Glutamatergic neuron (in vitro differentiated cells): ENCODE data around the gene RASGRP1. TPM values are rescaled to one million over a fixed set of nuclear protein-coding genes. Genes with fewer than 3 reads are reported as not detected.

Experiments used
- DNase-seq: peaks from one replicate; pipeline ENCODE4 v3.0.0; 2022
- H3K27ac Mint-ChIP-seq: one replicate; pipeline ENCODE4 v1.8.0; 2020; ENCODE audit warnings: mild to moderate bottlenecking, mixed read lengths, inconsistent platforms; ENCODE audit not compliant: unreplicated experiment
- H3K27me3 Mint-ChIP-seq: one replicate; pipeline ENCODE4 v1.8.0; 2020; ENCODE audit warnings: mild to moderate bottlenecking, moderate library complexity, mixed read lengths, inconsistent platforms; ENCODE audit not compliant: unreplicated experiment
- H3K36me3 Mint-ChIP-seq: one replicate; pipeline ENCODE4 v1.8.0; 2020; ENCODE audit warnings: mild to moderate bottlenecking, mixed read lengths, inconsistent platforms; ENCODE audit not compliant: unreplicated experiment
- H3K4me1 Mint-ChIP-seq: one replicate; pipeline ENCODE4 v1.8.0; 2020; ENCODE audit warnings: mild to moderate bottlenecking, low read depth, mixed read lengths, inconsistent platforms; ENCODE audit not compliant: unreplicated experiment
- H3K4me3 Mint-ChIP-seq: one replicate; pipeline ENCODE4 v1.8.0; 2020; ENCODE audit warnings: mild to moderate bottlenecking, mixed read lengths, inconsistent platforms; ENCODE audit not compliant: unreplicated experiment
- H3K9me3 Mint-ChIP-seq: one replicate; pipeline ENCODE4 v1.8.0; 2020; ENCODE audit warnings: mild to moderate bottlenecking, moderate library complexity, mixed read lengths, inconsistent platforms; ENCODE audit not compliant: unreplicated experiment
- CTCF ChIP-seq: fragments of 200-600 bp; sonication (generic); IDR thresholded peaks from one replicate; pipeline ENCODE4 v1.5.0; 2021; ENCODE audit not compliant: partially characterized antibody, unreplicated experiment
- total RNA-seq: library from RNA; stranded (reverse); fragmentation: NEBNext Ultra II Directional; extraction: Animal tissue kit (Norgen Biotek cat#: 25700); gene quantifications from one replicate; pipeline ENCODE4 v1.2.1, GENCODE V29; 2021; ENCODE audit not compliant: unreplicated experiment

Gene RASGRP1
- total RNA-seq, 1 donor from 2014 or later, result not detected

- Mint-ChIP-seq H3K4me3 (no peak overlapping the region), H3K4me1 (peaks cover 5% of the 10 kb centered on the region), H3K27ac (no peak overlapping the region), H3K27me3 (no peaks in the 10 kb centered on the region), H3K36me3 (no peaks in the 10 kb centered on the region), H3K9me3 (no peaks in the 10 kb centered on the region)
- no peak for DNase-seq
- no peak for TF ChIP-seq CTCF
Measured at GRCh38 chr15:38554354-38554753, 10.3 kb downstream of the RASGRP1 start.

- Mint-ChIP-seq H3K4me3 (no peak overlapping the region), H3K27ac (no peak overlapping the region), H3K4me1 (peaks cover 5% of the 10 kb centered on the region), H3K36me3 (no peaks in the 10 kb centered on the region), H3K9me3 (no peaks in the 10 kb centered on the region), H3K27me3 (no peaks in the 10 kb centered on the region)
- TF ChIP-seq CTCF, result no peak
- DNase-seq, result no peak
Measured at GRCh38 chr15:38553071-38553470, 11.5 kb downstream of the RASGRP1 start.

DNA sequence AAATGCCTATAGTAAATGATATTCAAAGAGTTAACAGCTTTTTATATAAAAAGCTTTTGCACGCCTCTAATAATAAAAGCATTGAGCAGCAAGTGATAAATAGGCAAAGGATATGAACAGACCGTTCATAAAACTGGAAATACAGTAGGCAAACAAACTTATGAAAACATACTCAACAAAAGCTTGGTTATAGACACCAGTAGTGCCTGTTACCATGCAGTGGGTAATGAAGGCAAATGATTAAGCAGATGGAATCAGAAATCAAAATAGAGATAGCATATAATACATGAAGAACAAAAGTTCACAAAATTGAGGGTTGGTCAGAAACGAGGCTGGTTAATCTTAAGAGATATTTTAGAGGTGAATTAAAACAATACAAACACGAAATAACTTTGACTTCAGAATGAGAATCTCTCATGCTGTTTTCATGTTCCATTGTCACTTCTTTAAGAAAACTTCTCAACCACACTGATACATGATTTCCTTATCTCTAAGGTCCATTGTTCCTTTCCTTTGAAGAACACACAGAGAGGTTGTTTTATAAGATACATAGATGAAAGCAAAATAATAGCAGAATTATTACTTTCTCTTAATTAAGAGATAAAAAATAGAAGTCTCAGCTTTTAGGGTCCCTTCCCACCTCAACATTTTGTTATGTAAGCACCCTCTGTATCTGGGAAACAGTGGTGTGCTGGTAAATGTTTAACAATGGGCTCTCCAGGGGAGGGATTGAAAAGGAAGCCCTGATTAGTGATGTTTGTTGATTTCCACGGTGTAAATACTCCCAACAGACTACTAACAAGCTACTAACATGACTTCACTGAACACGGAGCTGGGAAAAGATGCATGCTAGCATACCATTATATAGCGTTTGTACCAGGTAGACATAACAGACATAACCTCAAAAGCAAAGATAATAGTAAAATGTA is 12.6 kb downstream of the RASGRP1 start:
- TF ChIP-seq CTCF, result no peak
- Mint-ChIP-seq H3K4me3 (no peak overlapping the region), H3K27ac (no peak overlapping the region), H3K36me3 (no peaks in the 10 kb centered on the region), H3K27me3 (no peaks in the 10 kb centered on the region), H3K9me3 (no peaks in the 10 kb centered on the region), H3K4me1 (peaks cover 5% of the 10 kb centered on the region)
- DNase-seq, result no peak

DNA sequence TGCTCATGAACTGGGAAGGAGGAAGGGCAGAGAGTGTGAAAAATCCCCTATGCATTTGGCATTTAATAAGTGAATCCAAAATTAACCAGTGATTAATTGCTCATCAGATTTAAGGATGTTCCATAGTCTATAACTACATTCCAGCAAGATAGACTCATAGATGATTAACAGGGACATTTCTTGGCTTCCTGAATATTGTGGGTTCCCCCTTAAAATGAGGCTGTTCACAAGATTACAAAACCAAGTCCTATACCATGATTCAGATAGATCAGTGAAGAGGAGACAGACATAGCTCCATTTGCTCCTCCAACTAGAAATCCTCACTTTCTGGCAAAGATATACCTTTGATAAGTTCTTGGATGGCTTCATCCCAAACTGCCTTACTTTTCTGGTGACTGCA is 15.4 kb downstream of the RASGRP1 start:
- no peak for TF ChIP-seq CTCF

More for the DNA sequence above, 15.4 kb downstream of the RASGRP1 start:
- Mint-ChIP-seq H3K4me3 (no peak overlapping the region), H3K9me3 (no peaks in the 10 kb centered on the region), H3K27ac (no peak overlapping the region), H3K36me3 (no peaks in the 10 kb centered on the region), H3K27me3 (no peaks in the 10 kb centered on the region), H3K4me1 (no peaks in the 10 kb centered on the region)
- no peak for DNase-seq
